Measurements from ENCODE around the gene CLEC10A.
A peak's percentile ranks its signal among the peaks of the same experiment; 100 is the strongest.
"Not testable (repeated sequence)": the region's sequence is repeated elsewhere in the genome, so short reads cannot be mapped to it uniquely, and the experiment has no call there.

Gene CLEC10A

DNA sequence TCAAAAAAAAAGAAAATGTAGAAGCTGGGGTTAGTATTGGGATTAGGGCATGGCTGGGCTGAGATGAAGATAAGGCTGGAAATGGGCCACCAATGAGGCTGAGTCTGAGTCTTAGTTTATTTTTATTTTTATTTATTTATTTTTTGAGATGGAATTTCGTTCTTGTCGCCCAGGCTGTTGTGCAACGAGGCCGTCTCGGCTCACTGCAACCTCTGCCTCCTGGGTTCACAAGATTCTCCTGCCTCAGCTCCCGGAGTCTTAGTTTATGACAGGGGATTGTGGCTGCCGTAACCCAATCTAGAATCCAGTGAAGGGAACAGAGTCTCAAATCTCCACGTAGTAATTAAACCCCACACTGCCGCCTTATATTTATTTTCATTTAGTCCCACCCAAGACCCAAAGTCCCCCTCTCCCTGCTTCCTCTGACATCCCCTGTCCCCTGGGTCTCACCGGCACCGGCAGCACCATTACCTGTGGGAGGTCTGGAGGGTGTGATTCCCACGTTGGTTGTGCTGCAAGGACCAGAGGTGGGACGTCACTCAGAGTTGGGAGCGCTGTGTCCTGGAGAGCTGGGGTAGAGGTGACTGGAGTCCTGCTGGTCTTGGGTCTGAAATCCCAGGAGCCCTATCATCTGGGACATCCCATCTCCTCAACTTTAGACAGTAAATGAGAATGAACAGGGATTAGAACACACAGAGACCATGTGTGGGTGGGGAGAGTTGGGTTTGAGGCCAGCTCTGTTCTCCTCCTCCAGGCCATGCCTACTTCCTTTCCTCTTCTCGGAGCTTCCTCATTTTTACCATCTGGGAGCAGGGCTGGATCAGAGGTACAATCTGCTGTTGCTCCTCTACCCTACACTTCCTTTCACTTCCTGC is at the start of gene CLEC10A:
Gene CLEC10A, minus strand, starts transcription at position 671 of the 875 bp plus-strand sequence. CDS start 1,439 bp downstream, outside the sequence.
- no peak for DNase-seq

GRCh38 chr17:7129311-7129710 is 49.3 kb upstream of the CLEC10A start:
- DNase-seq = no peak

- no peak for DNase-seq
These were observed 48.1 kb upstream of the CLEC10A start for GRCh38 chr17:7128160-7128559.

DNA sequence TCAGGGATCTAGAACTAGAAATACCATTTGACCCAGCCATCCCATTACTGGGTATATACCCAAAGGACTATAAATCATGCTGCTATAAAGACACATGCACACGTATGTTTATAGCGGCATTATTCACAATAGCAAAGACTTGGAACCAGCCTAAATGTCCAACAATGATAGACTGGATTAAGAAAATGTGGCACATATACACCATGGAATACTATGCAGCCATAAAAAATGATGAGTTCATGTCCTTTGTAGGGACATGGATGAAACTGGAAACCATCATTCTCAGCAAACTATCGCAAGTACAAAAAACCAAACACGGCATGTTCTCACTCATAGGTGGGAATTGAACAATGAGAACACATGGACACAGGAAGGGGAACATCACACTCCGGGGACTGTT is 47.5 kb upstream of the CLEC10A start:
- DNase-seq = not testable (repeated sequence)

DNA sequence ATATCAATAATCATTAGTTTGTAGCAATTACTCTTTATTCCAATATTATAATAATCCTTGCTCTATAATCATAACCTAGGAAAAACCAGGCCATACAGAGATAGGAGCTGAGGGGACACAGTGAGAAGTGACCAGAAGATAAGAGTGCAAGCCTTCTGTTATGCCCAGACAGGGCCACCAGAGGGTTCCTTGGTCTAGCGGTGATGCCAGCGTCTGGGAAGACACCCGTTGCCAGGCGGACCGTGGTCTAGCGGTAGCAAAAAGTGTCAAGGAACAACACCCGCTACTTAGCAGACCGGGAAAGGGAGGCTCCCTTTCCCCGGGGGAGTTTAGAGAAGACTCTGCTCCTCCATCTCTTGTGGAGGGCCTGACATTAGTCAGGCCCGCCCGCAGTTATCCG is 46.3 kb upstream of the CLEC10A start:
- not testable (repeated sequence) for DNase-seq

GRCh38 chr17:7124923-7125322 is 44.9 kb upstream of the CLEC10A start:
- DNase-seq = no peak

- DNase-seq = no peak
These were observed 43.8 kb upstream of the CLEC10A start for GRCh38 chr17:7123844-7124243.

- no peak for DNase-seq
These were observed 42.3 kb upstream of the CLEC10A start for GRCh38 chr17:7122381-7122780.

DNA sequence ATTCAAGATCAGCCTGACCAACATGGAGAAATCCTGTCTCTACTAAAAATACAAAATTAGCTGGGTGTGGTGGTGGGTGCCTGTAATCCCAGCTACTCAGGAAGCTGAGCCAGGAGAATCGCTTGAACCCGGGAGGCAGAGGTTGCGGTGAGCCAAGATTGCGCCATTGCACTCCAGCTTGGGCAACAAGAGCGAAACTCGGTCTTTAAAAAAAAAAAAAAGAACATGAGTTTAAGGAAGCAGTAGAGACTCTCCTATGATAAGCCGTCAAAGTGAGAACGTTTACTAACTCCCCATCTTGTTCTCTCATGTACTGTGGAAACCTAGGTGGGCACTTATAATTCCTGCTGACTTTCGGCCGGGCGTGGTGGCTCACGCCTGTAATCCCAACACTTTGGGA is 40.6 kb upstream of the CLEC10A start:
- DNase-seq = peak; percentile 36

GRCh38 chr17:7120123-7120522 is 40.1 kb upstream of the CLEC10A start:
- no peak for DNase-seq

GRCh38 chr17:7119314-7119713 is 39.3 kb upstream of the CLEC10A start:
- DNase-seq = no peak

DNA sequence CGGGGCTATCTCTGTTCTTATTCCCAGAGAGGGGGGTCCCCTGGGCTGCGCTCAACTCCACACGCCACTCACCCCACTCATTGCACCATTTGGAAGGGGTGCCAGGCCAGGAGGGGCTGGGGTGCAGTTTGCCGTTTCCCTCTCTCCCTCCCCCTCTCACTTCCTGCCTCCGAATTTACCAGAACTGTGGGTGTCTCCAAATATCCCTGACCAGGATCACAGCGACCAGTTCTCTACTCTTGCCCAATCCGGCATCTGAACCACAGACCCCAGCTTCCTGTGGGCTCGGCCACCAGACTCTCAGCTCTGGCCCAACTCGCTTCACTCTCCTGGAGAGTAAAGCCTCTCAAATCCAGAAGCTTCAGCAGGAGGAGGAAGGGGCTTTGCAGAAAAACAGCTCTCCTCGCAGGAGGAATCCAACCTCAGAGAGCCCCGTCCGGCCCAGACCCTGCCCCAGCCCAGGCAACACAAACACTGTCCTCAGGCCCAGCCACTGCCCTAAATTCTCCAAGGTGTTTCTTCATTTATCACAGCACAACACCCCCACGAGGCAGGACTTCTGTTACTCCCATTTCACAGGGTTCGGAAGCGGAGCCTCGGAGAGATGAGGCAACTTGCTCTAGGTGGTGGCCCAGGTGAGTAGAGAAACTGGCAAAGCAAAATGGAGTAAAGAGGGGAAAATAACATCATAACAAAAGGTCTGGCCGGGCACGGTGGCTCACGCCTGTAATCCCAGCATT is 35.0 kb upstream of the CLEC10A start:
- peak; percentile 21 for DNase-seq

- DNase-seq = no peak
These were observed 34.3 kb upstream of the CLEC10A start, which contains the start of gene ASGR2 for GRCh38 chr17:7114241-7114874. Gene ASGR2, minus strand, starts transcription at chr17:7114822. Its CDS starts 582 bp downstream, at chr17:7114240.

- DNase-seq = no peak
These were observed 33.4 kb upstream of the CLEC10A start for GRCh38 chr17:7113273-7114071.

GRCh38 chr17:7112510-7113108 is 32.6 kb upstream of the CLEC10A start:
- DNase-seq = no peak

DNA sequence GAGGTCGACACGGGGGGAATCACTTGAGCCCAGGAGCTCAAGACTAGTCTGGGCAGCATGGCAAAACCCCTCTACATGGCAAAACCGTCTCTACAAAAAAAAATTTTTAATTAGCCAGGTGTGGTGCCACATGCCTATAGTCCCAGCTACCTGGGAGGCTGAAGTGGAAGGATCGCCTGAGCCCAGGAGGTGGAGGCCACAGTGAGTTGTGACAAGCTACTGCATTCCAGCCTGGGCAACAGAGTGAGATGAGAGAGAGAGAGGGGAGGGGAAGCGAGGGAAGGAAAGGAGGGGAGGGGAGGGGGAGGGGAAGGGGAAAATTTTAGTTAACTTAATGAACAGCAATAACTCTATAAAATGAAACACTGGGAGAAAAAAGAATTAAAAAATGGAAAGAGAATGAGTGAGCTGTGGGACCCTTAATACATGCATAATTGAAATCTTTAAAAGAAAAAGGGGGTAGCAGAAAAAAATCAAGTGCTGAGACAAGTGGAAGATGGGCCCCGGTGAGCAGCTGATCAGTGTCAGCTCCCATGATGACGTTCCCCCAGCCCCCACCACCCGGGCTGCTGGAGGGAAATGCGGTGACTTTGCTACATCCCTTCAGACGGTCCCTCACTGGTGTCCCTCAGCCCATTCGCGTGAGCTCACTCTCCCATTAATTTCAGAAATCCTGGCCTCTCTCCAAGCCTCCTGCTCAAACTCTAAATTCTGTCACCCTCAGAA is 31.9 kb upstream of the CLEC10A start:
- DNase-seq = peak; percentile 43

DNA sequence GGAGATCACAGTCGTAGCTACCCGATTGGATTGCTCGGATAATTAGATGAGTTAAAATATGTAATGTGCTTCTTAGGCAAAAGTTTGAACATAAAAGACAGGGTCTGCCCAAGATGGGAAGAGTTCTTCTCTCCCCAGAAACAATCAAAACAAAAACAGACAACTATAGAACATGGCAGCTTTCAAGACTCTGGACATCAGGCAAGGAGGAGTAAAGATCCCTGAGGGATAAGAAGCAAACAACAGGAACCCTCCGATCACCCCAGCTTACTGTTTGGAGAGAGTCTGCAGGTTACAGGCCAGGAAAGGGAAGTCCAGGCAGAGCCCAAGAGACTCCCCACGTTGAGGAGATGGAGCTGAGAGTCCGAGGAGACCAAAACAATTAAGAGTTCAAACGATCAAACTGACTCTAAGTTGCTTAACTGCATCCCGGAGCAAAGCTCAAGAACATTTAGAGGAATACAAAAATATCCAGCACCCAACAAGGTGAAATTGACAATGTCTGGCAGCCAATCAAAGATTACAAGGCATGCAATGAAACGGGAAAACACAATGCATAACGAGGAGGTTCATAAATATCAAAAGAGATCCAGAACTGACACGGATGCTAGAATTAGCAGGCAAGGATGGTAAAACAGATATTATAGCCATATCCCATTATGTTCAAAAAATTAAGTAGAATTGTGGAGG is 30.7 kb upstream of the CLEC10A start:
- no peak for DNase-seq

DNA sequence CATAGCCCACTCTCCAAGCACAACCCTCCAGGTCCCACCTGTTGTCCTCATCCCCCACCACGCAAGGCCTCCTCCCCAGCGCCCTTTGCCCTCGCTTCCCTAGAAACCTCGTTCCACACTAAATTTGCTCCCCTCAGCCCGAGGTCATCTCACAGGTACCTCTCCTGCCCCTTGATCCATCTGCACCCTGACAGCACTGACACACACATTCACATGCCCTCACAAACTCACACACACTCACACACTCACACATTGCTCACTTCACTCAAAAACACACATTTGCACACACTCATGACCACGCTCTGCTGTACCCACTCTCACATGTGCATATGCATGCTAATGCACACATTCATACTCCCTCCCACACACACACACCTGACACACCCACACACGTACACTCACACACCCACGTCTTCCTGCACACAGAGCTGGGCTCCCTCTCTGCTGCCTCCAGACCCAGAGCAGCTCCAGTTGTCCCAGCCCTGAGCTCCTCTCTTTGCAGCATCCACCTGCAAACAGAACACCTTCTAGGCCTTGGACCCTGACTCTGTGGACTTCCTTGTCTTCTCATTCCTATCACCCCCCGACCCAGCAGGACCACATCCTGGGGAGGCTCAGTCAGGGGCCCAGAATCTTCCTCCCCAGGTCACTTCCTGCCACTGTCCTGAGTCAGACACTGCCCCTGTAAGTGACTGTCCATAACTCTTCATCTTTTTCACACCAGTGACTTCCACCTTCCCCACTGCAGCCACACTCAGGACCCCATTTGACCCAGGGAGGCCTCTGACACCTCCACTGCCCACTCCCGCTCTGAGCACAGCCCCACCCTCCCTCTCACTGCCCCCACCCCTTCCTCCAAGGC is 29.6 kb upstream of the CLEC10A start:
- DNase-seq = no peak

DNA sequence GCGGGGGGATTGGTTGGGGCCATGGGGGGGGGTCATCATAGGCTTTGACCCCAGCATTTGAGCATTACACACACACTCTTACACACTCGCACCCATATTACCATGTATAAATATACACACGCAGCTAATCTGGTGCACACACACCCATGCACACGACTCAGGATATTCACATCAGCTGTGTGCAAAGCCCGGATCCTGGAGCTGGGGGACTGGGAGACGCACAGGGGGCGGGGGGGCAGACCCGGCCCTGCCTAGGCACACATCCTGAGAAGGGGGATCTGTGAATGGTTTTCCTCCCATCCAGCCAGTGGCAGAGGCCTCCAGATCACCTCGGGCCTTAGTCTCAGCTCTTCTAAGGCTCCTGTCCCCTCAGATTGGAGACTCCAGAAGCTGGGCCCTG is 28.9 kb upstream of the CLEC10A start:
- no peak for DNase-seq

DNA sequence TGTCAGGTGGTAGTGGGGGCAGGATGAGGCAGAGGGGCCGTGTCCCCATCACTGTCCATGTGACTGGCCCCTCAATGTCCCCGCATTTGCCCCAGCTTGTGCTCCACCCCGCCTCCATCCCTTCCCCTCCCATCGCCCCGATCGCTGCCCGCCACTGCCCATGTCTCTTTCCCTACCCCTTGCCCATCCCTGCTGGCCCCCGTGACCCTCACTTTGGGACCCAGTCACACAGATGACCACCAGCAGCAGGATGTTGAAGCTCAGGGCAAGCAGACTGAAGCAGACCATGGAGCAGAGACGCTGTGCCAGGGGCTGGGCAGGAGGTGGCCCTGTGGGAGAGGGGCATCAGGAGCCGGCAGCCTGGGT is 28.5 kb upstream of the CLEC10A start:
- no peak for DNase-seq
